NCI-H526 treated with DMSO at 0.1 percent for 48 hours (cell line): ENCODE measurements around the gene HOXD4.

Experiments
- DNase-seq: peaks from one replicate; lab custom pipeline; 2025; lab: John Stamatoyannopoulos, UW

The HOXD4 gene

GRCh38 chr2:176126929-176127773, 24.2 kb upstream of the HOXD4 start:
- peak; percentile 41 for DNase-seq

DNA sequence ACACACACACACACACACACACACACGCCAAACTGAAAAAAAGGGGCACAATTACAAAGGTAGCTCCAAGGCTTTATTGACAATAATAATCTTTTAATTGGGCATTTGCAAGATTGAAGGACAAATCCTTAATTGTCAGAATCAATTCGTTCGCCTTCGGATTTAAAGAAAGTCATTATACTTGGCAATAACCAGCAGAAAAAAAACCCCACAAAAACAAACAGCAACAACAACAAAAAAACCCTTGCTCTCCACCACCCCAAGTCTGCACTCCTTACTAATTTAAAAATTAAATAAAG, 23.6 kb upstream of the HOXD4 start:
- no peak for DNase-seq

- peak; percentile 94 for DNase-seq
Measured at GRCh38 chr2:176128172-176128981, 23.0 kb upstream of the HOXD4 start.

- DNase-seq, result peak; percentile 86
Measured at GRCh38 chr2:176128982-176129796, 22.2 kb upstream of the HOXD4 start, which contains the start of gene HOXD8. Gene HOXD8, plus strand, starts transcription at chr2:176129705. Its CDS starts 662 bp downstream, at chr2:176130367.

GRCh38 chr2:176129813-176130146, 21.6 kb upstream of the HOXD4 start:
- DNase-seq, result peak; percentile 73

DNA sequence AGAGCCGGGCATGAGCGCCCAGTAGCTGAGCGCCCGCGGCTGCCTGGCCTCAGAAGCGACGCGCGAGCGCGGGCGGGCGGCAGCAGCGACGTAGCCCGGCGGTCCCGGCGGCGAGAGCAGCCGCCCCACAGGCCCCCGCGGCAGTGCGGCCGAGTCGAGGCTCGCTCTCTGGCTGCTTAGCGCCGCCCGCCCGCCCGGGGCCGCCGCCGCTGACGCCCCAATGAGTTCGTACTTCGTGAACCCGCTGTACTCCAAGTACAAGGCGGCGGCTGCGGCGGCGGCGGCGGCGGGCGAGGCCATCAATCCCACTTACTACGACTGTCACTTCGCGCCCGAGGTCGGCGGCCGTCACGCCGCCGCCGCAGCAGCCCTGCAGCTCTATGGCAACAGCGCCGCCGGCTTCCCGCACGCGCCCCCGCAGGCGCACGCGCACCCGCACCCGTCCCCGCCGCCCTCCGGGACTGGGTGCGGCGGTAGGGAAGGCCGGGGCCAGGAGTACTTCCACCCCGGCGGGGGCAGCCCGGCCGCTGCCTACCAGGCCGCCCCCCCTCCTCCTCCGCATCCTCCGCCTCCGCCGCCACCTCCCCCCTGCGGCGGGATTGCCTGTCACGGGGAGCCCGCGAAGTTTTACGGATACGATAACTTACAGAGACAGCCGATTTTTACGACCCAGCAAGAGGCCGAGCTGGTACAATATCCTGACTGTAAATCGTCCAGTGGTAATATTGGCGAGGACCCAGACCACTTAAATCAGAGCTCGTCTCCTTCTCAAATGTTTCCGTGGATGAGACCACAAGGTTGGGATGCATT, 21.0 kb upstream of the HOXD4 start:
- peak; percentile 73 for DNase-seq

- peak; percentile 64 for DNase-seq
Measured at GRCh38 chr2:176130957-176131847, 20.1 kb upstream of the HOXD4 start.

GRCh38 chr2:176131848-176132158, 19.5 kb upstream of the HOXD4 start:
- no peak for DNase-seq

- DNase-seq, result peak; percentile 74
Measured at GRCh38 chr2:176132205-176133171, 18.9 kb upstream of the HOXD4 start.

GRCh38 chr2:176133389-176133788, 18.0 kb upstream of the HOXD4 start:
- DNase-seq, result peak; percentile 56

DNA sequence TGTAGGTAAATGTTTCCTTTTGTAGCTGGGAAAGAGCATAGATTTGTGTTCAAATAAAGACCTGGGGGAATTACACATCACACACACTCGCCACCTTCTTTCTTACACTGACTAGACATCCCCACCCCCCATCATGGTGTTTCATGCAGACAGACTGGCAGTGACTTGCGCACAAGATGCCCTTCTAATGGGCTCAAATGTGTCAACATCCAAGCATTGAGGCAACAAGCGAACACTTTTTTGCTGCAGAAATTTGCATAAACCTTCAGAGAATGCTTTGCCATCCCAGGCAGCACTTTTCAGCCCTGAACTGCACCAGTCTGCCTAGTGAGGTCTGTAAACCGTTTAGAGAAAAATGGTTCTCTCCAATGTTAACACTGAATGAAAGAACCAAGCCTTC, 17.3 kb upstream of the HOXD4 start:
- peak; percentile 93 for DNase-seq

- peak; percentile 30 for DNase-seq
Measured at GRCh38 chr2:176135035-176135440, 16.3 kb upstream of the HOXD4 start.

- no peak for DNase-seq
Measured at GRCh38 chr2:176136374-176137251, 14.7 kb upstream of the HOXD4 start.

GRCh38 chr2:176137252-176137580, 14.1 kb upstream of the HOXD4 start:
- no peak for DNase-seq

DNA sequence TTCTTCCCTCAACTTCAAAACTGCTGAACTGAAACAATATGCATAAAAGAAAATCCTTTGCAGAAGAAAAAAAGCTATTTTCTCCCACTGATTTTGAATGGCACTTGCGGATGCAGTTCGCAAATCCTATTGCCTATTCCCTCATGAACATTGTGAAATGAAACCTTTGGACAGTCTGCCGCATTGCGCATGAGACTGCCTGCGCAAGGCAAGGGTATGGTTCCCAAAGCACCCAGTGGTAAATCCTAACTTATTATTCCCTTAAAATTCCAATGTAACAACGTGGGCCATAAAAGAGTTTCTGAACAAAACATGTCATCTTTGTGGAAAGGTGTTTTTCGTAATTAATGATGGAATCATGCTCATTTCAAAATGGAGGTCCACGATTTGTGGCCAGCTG, 13.4 kb upstream of the HOXD4 start:
- DNase-seq, result no peak

DNA sequence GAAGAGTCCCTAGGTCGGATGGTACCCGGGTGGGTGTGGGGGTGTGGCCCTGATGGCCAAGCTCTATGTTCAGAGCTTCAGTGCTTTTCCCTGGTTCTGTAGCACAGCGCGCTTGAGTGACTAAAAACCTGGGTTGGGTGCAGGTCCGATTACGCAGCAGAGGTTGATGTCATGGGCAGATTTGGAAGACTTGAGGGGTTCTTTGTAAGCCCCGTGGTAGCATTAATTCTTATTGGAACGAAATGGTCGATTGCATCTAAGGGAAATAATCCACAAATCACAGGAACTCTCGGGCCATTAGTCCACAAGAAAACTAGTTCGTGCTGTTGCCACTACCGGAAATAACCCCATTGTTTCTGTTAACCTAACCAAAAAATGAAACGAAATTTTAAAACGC, 12.8 kb upstream of the HOXD4 start:
- DNase-seq, result no peak

- DNase-seq, result no peak
Measured at GRCh38 chr2:176138923-176139660, 12.3 kb upstream of the HOXD4 start.
